NCI-H2081 treated with DMSO at 0.1 percent for 48 hours (cell line): ENCODE data around the gene ERC1.
"Not testable (repeated sequence)": the region's sequence is repeated elsewhere in the genome, so short reads cannot be mapped to it uniquely, and the experiment has no call there.

Experiments
- DNase-seq: peaks from one replicate; lab custom pipeline; 2025; lab: John Stamatoyannopoulos, UW

Gene ERC1

DNA sequence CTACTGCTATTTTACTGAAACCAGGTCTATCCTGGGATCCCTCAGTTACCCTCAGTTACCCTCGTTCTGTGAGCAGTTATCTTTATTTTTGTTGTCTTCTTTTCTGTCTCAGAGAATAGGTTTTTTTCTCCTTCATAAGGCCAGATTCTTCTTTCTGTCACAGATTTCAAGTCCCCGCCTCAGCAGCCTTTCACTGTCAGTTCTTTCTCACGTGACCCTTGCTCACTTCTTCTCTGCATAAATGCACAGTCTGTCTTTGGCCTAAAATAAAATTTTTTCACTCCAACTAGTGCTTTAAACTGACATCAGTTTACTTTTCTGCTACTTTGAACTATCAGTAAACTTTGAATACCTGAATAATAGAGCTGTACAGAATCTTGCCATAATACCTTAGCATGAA lies 299.7 kb downstream of the ERC1 start:
- no peak for DNase-seq

- no peak for DNase-seq
Measured at GRCh38 chr12:1291601-1292332, 300.7 kb downstream of the ERC1 start.

DNA sequence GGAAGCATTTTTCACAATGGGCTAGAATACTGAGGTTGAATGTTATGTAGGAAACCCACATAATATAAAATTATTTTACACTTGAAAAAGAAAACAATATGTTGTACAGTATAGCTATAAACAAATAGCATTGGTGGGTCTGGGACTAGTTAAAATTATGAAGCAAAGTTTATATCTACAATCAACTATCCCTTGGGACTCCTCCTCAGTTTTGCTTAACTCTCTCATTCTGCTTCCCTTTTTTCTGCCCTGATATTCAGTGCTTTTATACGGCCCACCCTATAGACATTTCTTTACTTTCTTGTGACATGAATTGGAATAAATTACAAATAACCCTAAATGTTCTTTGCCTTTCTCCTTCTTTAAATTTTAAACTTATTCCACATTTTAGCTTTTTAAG lies 302.9 kb downstream of the ERC1 start:
- DNase-seq: no peak

DNA sequence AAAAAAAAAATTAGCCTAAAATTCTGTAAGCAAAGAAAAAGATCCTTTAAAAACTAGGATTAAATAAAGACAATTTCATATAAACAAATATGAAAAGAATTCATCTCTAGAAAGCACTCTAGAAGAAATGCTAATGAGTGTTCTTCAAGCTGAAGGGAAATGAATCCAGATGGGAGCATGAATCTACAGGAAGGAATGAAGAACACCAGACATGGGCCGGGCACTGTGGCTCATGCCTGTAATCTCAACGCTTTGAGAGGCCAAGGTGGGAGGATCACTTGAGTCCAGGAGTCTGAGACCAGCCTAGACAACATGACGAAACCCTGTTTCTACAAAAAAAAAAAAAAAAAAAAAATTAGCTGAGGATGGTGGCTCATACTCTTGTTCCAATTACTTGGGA lies 306.2 kb downstream of the ERC1 start:
- no peak for DNase-seq

DNA sequence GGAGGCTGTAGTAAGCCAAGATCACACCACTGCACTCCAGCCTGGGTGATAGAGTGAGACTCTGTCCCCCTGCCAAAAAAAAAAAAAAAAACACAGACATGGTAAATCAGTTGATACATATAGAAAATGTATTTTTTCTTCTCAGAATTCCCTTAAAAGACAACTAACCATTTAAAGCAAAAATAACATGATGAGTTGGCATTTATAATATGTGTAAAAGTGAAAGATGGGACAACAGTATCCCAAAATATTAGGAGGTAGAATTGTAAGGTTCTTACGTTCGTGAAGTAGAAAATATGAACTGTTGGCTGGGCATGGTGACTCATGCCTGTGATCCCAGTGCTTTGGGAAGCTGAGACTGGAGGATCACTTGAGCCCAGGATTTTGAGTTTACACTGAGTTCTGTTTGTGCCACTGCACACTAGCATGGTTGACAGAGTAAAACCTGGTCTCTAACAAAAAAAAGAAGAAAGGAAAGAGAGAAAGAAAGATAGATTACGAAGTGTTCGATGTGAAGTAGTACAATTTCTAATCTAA lies 306.7 kb downstream of the ERC1 start:
- DNase-seq: no peak

DNA sequence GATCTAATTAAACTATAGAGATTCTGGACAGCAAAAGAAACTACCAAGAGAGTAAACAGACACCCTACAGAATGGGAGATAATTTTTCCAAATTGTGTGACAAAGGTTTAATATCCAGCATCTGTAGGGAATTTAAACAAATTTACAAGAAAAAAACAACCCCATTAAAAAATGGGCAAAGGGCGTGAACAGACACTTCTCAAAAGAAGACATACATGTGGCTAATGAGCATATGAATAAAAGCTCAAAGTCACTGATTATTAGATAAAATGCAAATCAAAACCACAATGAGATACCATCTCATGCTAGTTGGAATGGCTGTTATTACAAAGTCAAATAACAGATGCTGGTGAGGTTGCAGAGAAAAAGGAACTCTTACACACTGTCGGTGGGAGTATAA lies 309.4 kb downstream of the ERC1 start:
- no peak for DNase-seq

- DNase-seq: no peak
Measured at GRCh38 chr12:1302201-1302870, 311.3 kb downstream of the ERC1 start.

- no peak for DNase-seq
Measured at GRCh38 chr12:1305063-1305434, 314.0 kb downstream of the ERC1 start.

DNA sequence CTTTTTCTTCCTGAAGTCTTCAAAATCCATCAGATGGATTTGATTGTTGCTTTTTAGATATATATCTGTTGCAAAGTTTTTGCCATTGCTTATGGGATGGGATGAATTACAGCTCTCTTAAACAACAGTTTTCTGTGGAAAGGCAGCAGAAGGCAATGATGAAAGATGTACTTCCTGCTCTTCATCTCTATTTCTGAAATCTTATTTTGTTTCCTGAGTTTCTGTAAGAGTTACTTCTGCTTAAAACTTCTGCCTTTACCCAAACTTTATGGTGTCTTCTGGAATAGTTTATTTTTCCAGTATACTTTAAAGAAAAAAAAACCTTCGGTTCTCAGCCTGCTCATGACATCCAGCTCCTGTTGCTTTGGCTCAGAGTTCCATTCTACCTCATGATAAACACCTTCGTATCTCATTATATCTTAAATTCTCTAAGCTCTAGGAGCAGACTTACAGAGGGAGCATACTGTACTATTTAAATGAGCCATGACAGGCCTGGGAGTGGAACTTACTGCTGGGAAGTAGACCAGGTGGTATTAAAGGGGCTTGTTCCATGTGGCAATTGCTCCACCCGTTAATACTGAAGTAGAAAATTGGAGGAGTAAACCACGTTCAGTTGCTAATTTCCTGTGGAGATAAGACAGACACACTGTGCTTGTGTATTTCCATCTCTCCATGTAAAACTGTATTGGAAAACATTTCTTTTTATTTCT lies 314.9 kb downstream of the ERC1 start:
- no peak for DNase-seq

DNA sequence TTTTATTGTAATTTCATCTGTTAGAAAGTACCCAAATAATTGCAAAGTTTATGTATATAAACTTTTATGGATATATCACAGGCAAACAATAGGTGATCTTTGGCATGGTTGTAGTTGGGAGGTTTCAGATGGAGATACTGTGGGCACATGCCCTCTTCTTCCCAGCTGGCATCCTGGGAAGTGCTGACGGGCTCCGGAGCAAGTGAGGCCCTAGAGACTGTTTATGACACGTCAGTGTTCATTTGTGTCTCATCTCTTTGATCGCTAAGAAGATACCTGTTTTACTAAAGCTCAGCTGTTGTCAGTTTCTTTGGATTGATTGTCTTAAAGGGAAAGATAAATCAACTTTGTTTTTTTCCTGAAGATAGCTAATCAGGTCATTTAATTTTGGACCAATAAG lies 315.8 kb downstream of the ERC1 start:
- no peak for DNase-seq

DNA sequence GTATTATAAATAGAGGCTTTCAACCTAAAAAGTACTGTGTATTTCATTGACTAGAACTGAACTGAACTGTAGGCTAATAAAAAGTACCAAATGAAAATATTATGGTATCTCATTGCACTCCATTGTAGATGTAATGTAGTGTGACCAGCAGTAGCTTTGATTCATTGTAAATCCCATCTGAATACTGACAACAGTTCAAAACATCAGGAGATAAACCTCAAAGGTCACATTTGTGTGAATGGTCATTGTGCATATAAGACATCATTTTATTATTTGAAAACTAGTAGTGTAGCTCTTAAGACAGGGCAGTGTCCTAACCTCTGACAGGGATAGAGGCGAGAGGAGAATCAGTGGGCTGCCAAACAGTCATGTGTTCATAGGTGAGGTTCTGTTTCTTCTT lies 316.8 kb downstream of the ERC1 start:
- no peak for DNase-seq

GRCh38 chr12:1309613-1310012 lies 318.6 kb downstream of the ERC1 start:
- DNase-seq: no peak

- no peak for DNase-seq
Measured at GRCh38 chr12:1310653-1311052, 319.6 kb downstream of the ERC1 start.

DNA sequence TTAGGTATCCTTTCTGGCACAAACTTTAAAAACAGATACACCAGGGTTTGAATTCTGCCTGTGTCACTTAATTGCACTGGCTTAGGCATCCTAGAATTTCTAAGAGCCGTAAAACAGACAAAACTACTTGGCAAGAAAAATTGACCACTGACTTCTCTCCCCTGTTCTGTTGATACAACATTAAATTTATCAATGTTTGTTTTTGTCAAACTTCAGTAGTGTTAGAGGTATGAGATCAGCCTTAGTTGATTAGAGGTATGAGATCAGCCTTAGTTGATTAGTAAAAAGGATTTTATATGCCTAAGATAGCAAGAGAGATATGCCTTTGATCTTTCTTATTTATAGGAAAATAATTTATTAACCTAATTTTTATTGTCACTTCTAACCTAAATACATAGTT lies 320.1 kb downstream of the ERC1 start:
- DNase-seq: no peak

DNA sequence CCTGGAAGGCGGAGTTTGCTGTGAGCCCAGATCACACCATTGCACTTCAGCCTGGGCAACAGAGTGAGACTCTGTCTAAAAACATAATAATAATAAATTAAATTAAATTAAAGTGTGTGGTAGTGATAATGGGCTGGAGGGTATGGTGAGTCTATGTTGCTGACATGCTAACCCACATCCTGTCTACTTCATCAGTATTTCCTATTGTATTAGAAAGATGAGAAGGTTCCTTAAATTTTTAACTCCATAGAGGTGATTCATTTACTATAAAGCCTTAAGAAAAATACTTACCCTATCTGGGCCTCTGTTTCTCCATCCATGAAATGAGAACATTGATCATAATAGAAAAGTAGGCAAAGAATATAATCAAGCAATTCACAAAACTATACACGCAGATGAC lies 322.9 kb downstream of the ERC1 start:
- DNase-seq: no peak

- no peak for DNase-seq
Measured at GRCh38 chr12:1314523-1314922, 323.5 kb downstream of the ERC1 start.

- DNase-seq: not testable (repeated sequence)
Measured at GRCh38 chr12:1316991-1317390, 326.0 kb downstream of the ERC1 start.

GRCh38 chr12:1318327-1319031 lies 327.5 kb downstream of the ERC1 start:
- peak; percentile 96 for DNase-seq

DNA sequence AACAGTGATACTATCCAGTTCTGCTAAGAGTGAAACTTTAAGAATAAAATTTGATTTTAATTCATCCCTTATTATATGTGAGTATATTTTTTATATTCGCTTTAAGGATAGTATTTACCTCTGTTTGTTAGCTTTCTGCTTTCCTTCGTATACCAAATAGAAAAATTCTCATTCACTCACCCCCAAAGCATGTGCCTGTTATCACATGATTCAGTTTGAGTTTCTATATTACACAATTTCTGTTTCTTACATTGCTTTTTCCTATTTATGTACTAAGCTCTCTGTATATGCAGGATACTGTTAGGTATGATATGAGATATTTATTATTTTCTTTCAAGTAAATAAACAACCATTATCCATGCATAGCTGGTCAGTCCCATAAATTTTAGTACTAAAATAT lies 328.2 kb downstream of the ERC1 start:
- no peak for DNase-seq

GRCh38 chr12:1320021-1320420 lies 329.0 kb downstream of the ERC1 start:
- no peak for DNase-seq

GRCh38 chr12:1322821-1323220 lies 331.8 kb downstream of the ERC1 start:
- no peak for DNase-seq

DNA sequence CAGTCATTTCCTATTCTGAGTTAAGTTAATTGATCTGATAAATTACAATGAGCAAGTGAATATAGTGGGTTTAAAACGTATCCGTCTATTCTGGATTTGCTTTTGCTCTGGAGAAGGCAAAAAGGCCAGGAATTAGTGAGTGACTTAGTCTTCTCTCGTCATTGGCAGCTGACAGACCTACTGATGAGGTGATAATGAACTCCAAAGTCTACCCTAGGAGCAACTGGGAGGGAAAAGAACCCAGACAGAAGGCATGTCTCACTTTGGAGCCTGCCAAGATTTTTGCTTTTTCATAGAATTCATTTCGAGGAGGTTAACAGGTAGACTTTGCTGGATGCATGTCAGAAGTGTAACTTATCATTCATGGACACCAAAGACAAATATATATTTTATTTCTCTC lies 333.1 kb downstream of the ERC1 start:
- DNase-seq: no peak
